HepG2 (cell line): Measurements from ENCODE around the gene PTPRN. TPM values are rescaled to one million over a fixed set of nuclear protein-coding genes. Genes with fewer than 3 reads are reported as not detected.
A peak's percentile ranks its signal among the peaks of the same experiment; 100 is the strongest.

Source experiments
- FOXM1 ChIP-seq: sonication (generic); formaldehyde crosslinking; IDR thresholded peaks from 2 replicates; pipeline ENCODE4 v1.5.0; 2020; ENCODE audit warnings: missing genetic modification reagents
- IRX3 ChIP-seq: sonication (generic); formaldehyde crosslinking; IDR thresholded peaks from 2 replicates; pipeline ENCODE4 v1.8.1; 2023; ENCODE audit warnings: mild to moderate bottlenecking, low read depth, missing genetic modification reagents, borderline replicate concordance
- KDM3A ChIP-seq: IDR thresholded peaks from 2 replicates; pipeline ENCODE4 v1.6.1; 2018; ENCODE audit warnings: low read depth, missing compliant biosample characterization
- KLF11 ChIP-seq: IDR thresholded peaks from 2 replicates; pipeline ENCODE4 v1.6.1; 2016; ENCODE audit warnings: missing compliant biosample characterization
- MAFG ChIP-seq: sonication (generic); formaldehyde crosslinking; IDR thresholded peaks from 2 replicates; pipeline ENCODE4 v1.5.1; 2020; ENCODE audit warnings: mild to moderate bottlenecking, missing genetic modification reagents
- MBD4 ChIP-seq: IDR thresholded peaks from 2 replicates; pipeline ENCODE4 v1.6.1; 2012; ENCODE audit warnings: low read length, inconsistent platforms, borderline replicate concordance
- MEIS2 ChIP-seq: sonication (generic); formaldehyde crosslinking; IDR thresholded peaks from 2 replicates; pipeline ENCODE4 v1.9.0; 2021; ENCODE audit warnings: mild to moderate bottlenecking, missing genetic modification reagents
- MTF2 ChIP-seq: sonication (generic); formaldehyde crosslinking; IDR thresholded peaks from 2 replicates; pipeline ENCODE4 v1.5.0; 2020; ENCODE audit warnings: missing genetic modification reagents, borderline replicate concordance
- NR2C2 ChIP-seq: sonication (generic); formaldehyde crosslinking; IDR thresholded peaks from 2 replicates; pipeline ENCODE4 v1.4.0; 2020; ENCODE audit warnings: missing genetic modification reagents, mild to moderate bottlenecking, moderate library complexity, borderline replicate concordance
- PHB2 ChIP-seq: fragments of 450-650 bp; IDR thresholded peaks from 2 replicates; pipeline ENCODE4 v1.6.1; 2018; ENCODE audit not compliant: partially characterized antibody
- PRMT3 ChIP-seq: sonication (generic); formaldehyde crosslinking; IDR thresholded peaks from 2 replicates; pipeline ENCODE4 v1.8.1; 2022; ENCODE audit warnings: low read depth, mild to moderate bottlenecking, moderate library complexity, missing genetic modification reagents, borderline replicate concordance
- REXO4 ChIP-seq: sonication (generic); formaldehyde crosslinking; IDR thresholded peaks from 2 replicates; pipeline ENCODE4 v1.8.0; 2022; ENCODE audit warnings: missing genetic modification reagents, mild to moderate bottlenecking, borderline replicate concordance
- RFX5 ChIP-seq: IDR thresholded peaks from 2 replicates; pipeline ENCODE4 v1.6.1; 2011; ENCODE audit warnings: low read depth, low read length, improper control_type of control experiment
- SNRNP70 ChIP-seq: fragments of 200-400 bp; formaldehyde crosslinking; IDR thresholded peaks from 2 replicates; pipeline ENCODE4 v1.6.1; 2017; ENCODE audit warnings: mild to moderate bottlenecking, low read depth, low read length, moderate library complexity
- TARDBP ChIP-seq: sonication (generic); formaldehyde crosslinking; IDR thresholded peaks from 2 replicates; pipeline ENCODE4 v1.8.0; 2022; ENCODE audit warnings: mild to moderate bottlenecking, missing genetic modification reagents
- ZC3H13 ChIP-seq: sonication (generic); formaldehyde crosslinking; IDR thresholded peaks from 2 replicates; pipeline ENCODE4 v1.8.1; 2023; ENCODE audit warnings: mild to moderate bottlenecking, missing genetic modification reagents, moderate library complexity
- ZFP62 ChIP-seq: sonication (generic); formaldehyde crosslinking; IDR thresholded peaks from 2 replicates; pipeline ENCODE4 v1.4.0; 2020; ENCODE audit warnings: missing genetic modification reagents
- ZMAT3 ChIP-seq: sonication (generic); formaldehyde crosslinking; conservative IDR thresholded peaks from 2 replicates; pipeline ENCODE4 v1.7.0; 2021; ENCODE audit warnings: missing genetic modification reagents
- ZNF331 ChIP-seq: sonication (generic); formaldehyde crosslinking; IDR thresholded peaks from 2 replicates; pipeline ENCODE4 v1.4.0; 2020; ENCODE audit warnings: missing genetic modification reagents
- ZNF614 ChIP-seq: IDR thresholded peaks from 2 replicates; pipeline ENCODE4 v1.6.1; 2018; ENCODE audit warnings: missing biosample characterization, missing genetic modification reagents, inconsistent platforms, borderline replicate concordance
- ZNF746 ChIP-seq: sonication (generic); formaldehyde crosslinking; IDR thresholded peaks from 2 replicates; pipeline ENCODE4 v1.8.0; 2022; ENCODE audit warnings: mild to moderate bottlenecking, missing genetic modification reagents
- ZNF772 ChIP-seq: sonication (generic); formaldehyde crosslinking; IDR thresholded peaks from 2 replicates; pipeline ENCODE4 v1.5.0; 2020; ENCODE audit warnings: mild to moderate bottlenecking, missing genetic modification reagents
- polyA plus RNA-seq, 8 experiments: library from polyadenylated mRNA; depleted of rRNA in 3 of 8; stranded (reverse) in 7 of 8; unstranded in 1 of 8; fragments of >200 nt; fragmentation: Illumina TruSeq in 4 of 8; extraction: Trizol in 4 of 8; gene quantifications; 2 replicates each; pipeline versions ENCODE4 v1.2.1 to v1.2.3, GENCODE V29; 2011 to 2016; ENCODE audit warnings: low read depth in 4 of 8, missing spikeins in 1 of 8, mixed read lengths in 1 of 8; ENCODE audit not compliant: insufficient read depth in 1 of 8
- total RNA-seq, 5 experiments: library from RNA; depleted of rRNA; stranded (reverse); fragments of >200 nt; fragmentation: Illumina TruSeq; extraction: Trizol; gene quantifications; 2 replicates each; pipeline ENCODE4 v1.2.3, GENCODE V29; 2016; ENCODE audit warnings: low read depth in 1 of 5
- TF ChIP-seq, protein P1 (sequence below): sonication (generic); formaldehyde crosslinking; IDR thresholded peaks from 2 replicates; pipeline ENCODE4 v1.8.0; 2022; ENCODE audit warnings: mild to moderate bottlenecking, missing genetic modification reagents, moderate library complexity
- TF ChIP-seq, protein P2 (sequence below): sonication (generic); formaldehyde crosslinking; IDR thresholded peaks from 2 replicates; pipeline ENCODE4 v1.4.0; 2020; ENCODE audit warnings: mild to moderate bottlenecking, missing genetic modification reagents
- TF ChIP-seq, protein P3 (sequence below): sonication (generic); formaldehyde crosslinking; IDR thresholded peaks from 2 replicates; pipeline ENCODE4 v1.8.0; 2022; ENCODE audit warnings: mild to moderate bottlenecking, missing genetic modification reagents, moderate library complexity
- TF ChIP-seq, protein P4 (sequence below): sonication (generic); formaldehyde crosslinking; IDR thresholded peaks from 2 replicates; pipeline ENCODE4 v1.4.0; 2020; ENCODE audit warnings: missing genetic modification reagents, mild to moderate bottlenecking, borderline replicate concordance
- TF ChIP-seq, protein P5 (sequence below): sonication (generic); formaldehyde crosslinking; IDR thresholded peaks from 2 replicates; pipeline ENCODE4 v1.8.0; 2023; ENCODE audit warnings: mild to moderate bottlenecking, missing genetic modification reagents

Gene PTPRN
- total and polyA plus RNA-seq, 2 of the 13 experiments (the other 11 are each of a cell fraction or from before 2014, with no cell fraction given) = 0.26 TPM; not detected in 1

DNA sequence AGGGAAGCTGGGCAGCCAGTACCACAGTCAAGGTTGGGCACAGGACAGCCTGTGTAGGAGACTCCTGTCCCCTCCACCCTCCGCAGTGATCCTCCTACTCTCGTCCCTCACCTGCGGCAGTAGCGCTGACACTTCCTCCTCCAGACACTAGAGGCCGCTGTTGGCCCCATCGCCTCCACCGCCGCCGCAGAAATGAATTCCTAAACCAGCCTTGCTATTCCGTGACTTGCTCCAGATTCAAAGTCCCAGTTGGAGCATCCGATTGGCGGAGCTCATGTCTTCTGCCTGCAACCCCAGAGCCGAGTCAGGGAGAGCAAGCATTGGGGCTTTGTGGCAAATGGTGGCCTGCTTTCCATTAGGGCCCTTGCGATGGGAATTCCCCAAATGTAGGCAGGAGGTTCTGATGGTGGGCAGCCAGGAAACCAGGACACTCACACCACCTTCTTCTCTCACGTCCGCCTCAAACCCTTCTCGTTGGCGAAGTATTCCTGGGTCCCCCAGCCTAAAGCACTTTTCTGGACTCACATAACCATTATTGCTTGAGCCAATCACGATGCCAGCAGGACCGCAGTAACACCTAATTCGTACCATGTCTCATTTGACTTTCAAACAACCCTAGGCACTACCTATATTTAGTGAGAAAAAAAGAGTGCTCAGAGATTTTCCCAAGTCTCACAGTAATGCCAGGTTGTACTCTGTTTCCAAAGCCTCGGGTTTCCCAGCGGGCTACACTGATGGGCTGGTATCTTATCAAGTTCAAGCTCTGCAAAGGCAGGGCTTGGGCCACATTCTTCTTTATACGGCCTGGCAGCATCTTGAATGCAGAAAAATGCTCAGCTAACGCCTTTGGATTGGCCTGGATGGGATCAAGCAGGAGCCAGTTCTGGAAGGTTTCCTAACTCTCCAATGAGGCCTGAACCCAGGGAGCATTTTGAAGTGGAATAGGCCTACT is 31.2 kb downstream of the PTPRN start (continued):
- TF ChIP-seq KLF11 (CRISPR knock-in tag) (no peak), NR2C2 (CRISPR knock-in tag) (no peak), ZNF746 (CRISPR knock-in tag) (no peak), ZNF772 (CRISPR knock-in tag) (no peak), PHB2 (no peak), FOXM1 (CRISPR knock-in tag) (no peak), ZFP62 (CRISPR knock-in tag) (no peak), MBD4 (no peak), ZC3H13 (no peak), SNRNP70 (no peak), MAFG (CRISPR knock-in tag) (no peak), ZNF614 (CRISPR knock-in tag) (peak; percentile 48; the same call in 1 of the 2 replicates), ZMAT3 (CRISPR knock-in tag) (no peak), PRMT3 (no peak), REXO4 (no peak), TARDBP (CRISPR knock-in tag) (no peak), IRX3 (CRISPR knock-in tag) (no peak), MTF2 (CRISPR knock-in tag) (no peak), RFX5 (no peak), KDM3A (CRISPR knock-in tag) (no peak), ZNF331 (CRISPR knock-in tag) (peak; percentile 66; the same call in 1 of the 2 replicates), MEIS2 (CRISPR knock-in tag) (0 out of 2 replicates have a peak, but pooled peaks have one; percentile 44)
- TF ChIP-seq, protein P1, sequence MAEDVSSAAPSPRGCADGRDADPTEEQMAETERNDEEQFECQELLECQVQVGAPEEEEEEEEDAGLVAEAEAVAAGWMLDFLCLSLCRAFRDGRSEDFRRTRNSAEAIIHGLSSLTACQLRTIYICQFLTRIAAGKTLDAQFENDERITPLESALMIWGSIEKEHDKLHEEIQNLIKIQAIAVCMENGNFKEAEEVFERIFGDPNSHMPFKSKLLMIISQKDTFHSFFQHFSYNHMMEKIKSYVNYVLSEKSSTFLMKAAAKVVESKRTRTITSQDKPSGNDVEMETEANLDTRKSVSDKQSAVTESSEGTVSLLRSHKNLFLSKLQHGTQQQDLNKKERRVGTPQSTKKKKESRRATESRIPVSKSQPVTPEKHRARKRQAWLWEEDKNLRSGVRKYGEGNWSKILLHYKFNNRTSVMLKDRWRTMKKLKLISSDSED (CRISPR knock-in tag) = no peak
- TF ChIP-seq, protein P2, sequence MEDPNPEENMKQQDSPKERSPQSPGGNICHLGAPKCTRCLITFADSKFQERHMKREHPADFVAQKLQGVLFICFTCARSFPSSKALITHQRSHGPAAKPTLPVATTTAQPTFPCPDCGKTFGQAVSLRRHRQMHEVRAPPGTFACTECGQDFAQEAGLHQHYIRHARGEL = no peak
- TF ChIP-seq, protein P3, sequence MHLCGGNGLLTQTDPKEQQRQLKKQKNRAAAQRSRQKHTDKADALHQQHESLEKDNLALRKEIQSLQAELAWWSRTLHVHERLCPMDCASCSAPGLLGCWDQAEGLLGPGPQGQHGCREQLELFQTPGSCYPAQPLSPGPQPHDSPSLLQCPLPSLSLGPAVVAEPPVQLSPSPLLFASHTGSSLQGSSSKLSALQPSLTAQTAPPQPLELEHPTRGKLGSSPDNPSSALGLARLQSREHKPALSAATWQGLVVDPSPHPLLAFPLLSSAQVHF = no peak
- TF ChIP-seq, protein P4, sequence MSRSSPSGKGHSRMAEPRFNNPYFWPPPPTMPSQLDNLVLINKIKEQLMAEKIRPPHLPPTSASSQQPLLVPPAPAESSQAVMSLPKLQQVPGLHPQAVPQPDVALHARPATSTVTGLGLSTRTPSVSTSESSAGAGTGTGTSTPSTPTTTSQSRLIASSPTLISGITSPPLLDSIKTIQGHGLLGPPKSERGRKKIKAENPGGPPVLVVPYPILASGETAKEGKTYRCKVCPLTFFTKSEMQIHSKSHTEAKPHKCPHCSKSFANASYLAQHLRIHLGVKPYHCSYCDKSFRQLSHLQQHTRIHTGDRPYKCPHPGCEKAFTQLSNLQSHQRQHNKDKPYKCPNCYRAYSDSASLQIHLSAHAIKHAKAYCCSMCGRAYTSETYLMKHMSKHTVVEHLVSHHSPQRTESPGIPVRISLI = no peak
- TF ChIP-seq, protein P5, sequence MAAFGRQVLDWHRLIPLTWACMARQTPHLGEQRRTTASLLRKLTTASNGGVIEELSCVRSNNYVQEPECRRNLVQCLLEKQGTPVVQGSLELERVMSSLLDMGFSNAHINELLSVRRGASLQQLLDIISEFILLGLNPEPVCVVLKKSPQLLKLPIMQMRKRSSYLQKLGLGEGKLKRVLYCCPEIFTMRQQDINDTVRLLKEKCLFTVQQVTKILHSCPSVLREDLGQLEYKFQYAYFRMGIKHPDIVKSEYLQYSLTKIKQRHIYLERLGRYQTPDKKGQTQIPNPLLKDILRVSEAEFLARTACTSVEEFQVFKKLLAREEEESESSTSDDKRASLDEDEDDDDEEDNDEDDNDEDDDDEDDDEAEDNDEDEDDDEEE = peak; percentile 70
